ENCODE results near the gene RPS2. TPM values are rescaled to one million over a fixed set of nuclear protein-coding genes. Genes with fewer than 3 reads are reported as not detected.
A peak's percentile ranks its signal among the peaks of the same experiment; 100 is the strongest.

Gene RPS2
- total RNA-seq, 4 donors from 2014 or later: 899 to 1,585 (median 1,295) TPM

- peaks cover 0 to 25% of the 10 kb centered on the region in 2 donors for H3K36me3 ChIP-seq
- no peak for ATAC-seq
These were observed 25.4 kb upstream of the RPS2 start for GRCh38 chr16:1990101-1990350.

GRCh38 chr16:1989209-1990100 lies 24.8 kb upstream of the RPS2 start, which contains the start of gene SYNGR3:
TSS of gene SYNGR3 (plus strand) at chr16:1989970. CDS start at chr16:1990103, 133 bp downstream.
- H3K4me3 ChIP-seq: peak within 1 kb of the TSS in 1 of 2 donors; percentile 30
- TF ChIP-seq EP300 (IDR thresholded peaks at IDR 0.05): no peak
- H3K9me3 ChIP-seq: no peaks in the 10 kb centered on the region
- H3K4me1 ChIP-seq: peaks cover 0 to 51% (median 30%) of the 10 kb centered on the region in 3 donors
- peaks cover 0 to 25% of the 10 kb centered on the region in 2 donors for H3K36me3 ChIP-seq
- no peak for ATAC-seq
- no CpG with 5 or more reads among the region's 67 CpGs for WGBS, 2 donors (ENCODE audit: low coverage in 1 of 2)
- no peak within 1 kb of the TSS for H3K27ac ChIP-seq
- H3K27me3 ChIP-seq: peaks cover 52% of the 10 kb centered on the region

More at GRCh38 chr16:1990101-1990350, 25.4 kb upstream of the RPS2 start:
- H3K9me3 ChIP-seq: no peaks in the 10 kb centered on the region
- H3K4me3 ChIP-seq: peak overlapping the region in 1 of 2 donors; percentile 30
- H3K27ac ChIP-seq: no peak overlapping the region
- WGBS, 2 donors (ENCODE audit: low coverage in 1 of 2): no CpG with 5 or more reads among the region's 25 CpGs
- no peak for TF ChIP-seq CTCF (IDR thresholded peaks at IDR 0.05)
- TF ChIP-seq POLR2A (IDR thresholded peaks at IDR 0.05): no peak
- no peak for TF ChIP-seq POLR2AphosphoS5 (IDR thresholded peaks at IDR 0.05)
- no peak for TF ChIP-seq EP300 (IDR thresholded peaks at IDR 0.05)
- peaks cover 0 to 45% (median 25%) of the 10 kb centered on the region in 3 donors for H3K4me1 ChIP-seq
- H3K27me3 ChIP-seq: peaks cover 52% of the 10 kb centered on the region

- no peak overlapping the region for H3K27ac ChIP-seq
- no peak for TF ChIP-seq POLR2AphosphoS5 (IDR thresholded peaks at IDR 0.05)
- TF ChIP-seq EP300 (IDR thresholded peaks at IDR 0.05): no peak
- no peak for TF ChIP-seq POLR2A (IDR thresholded peaks at IDR 0.05)
- TF ChIP-seq CTCF (IDR thresholded peaks at IDR 0.05): no peak
- H3K9me3 ChIP-seq: no peaks in the 10 kb centered on the region
- H3K27me3 ChIP-seq: peaks cover 55% of the 10 kb centered on the region
- WGBS, 2 donors (ENCODE audit: low coverage in 1 of 2): 84% methylated on average over 4 of the region's 10 CpGs; no CpG with 5 or more reads in 1 of the 2 donors
- no peak for ATAC-seq
- peaks cover 0 to 25% of the 10 kb centered on the region in 2 donors for H3K36me3 ChIP-seq
- H3K4me3 ChIP-seq: no peak overlapping the region
- H3K4me1 ChIP-seq: peaks cover 0 to 58% (median 27%) of the 10 kb centered on the region in 3 donors
These were observed 22.6 kb upstream of the RPS2 start for GRCh38 chr16:1987198-1987597.

- Histone ChIP-seq H3K4me1 (peaks cover 0 to 43% (median 14%) of the 10 kb centered on the region in 3 donors), H3K4me3 (no peak overlapping the region), H3K27me3 (peaks cover 55% of the 10 kb centered on the region), H3K36me3 (peaks cover 0 to 25% of the 10 kb centered on the region in 2 donors), H3K9me3 (no peaks in the 10 kb centered on the region), H3K27ac (no peak overlapping the region)
- TF ChIP-seq EP300 (IDR thresholded peaks at IDR 0.05): no peak
- WGBS, 2 donors (ENCODE audit: low coverage in 1 of 2): no CpG with 5 or more reads among the region's 14 CpGs
- ATAC-seq: no peak
These were observed 21.0 kb upstream of the RPS2 start for GRCh38 chr16:1985466-1986150.

GRCh38 chr16:1984347-1985225 lies 20.0 kb upstream of the RPS2 start:
- WGBS, 2 donors (ENCODE audit: low coverage in 1 of 2): 43 to 58% methylated on average over 5 to 9 of the region's 58 CpGs
- Histone ChIP-seq H3K9me3 (no peaks in the 10 kb centered on the region), H3K4me3 (peak overlapping the region; percentile 74 to 92), H3K27me3 (peaks cover 55% of the 10 kb centered on the region), H3K4me1 (peaks cover 0 to 43% (median 11%) of the 10 kb centered on the region in 3 donors), H3K36me3 (peaks cover 0 to 25% of the 10 kb centered on the region in 2 donors), H3K27ac (peak overlapping the region; percentile 7 to 85 (median 80))
- TF ChIP-seq POLR2A (IDR thresholded peaks at IDR 0.05): no peak
- TF ChIP-seq CTCF (IDR thresholded peaks at IDR 0.05): no peak
- TF ChIP-seq POLR2AphosphoS5 (IDR thresholded peaks at IDR 0.05): no peak
- no peak for TF ChIP-seq EP300 (IDR thresholded peaks at IDR 0.05)
- ATAC-seq: peak; percentile 3
